Endothelial cell of umbilical vein (primary cell): Measurements from ENCODE around the gene PANK3.

Experiments
- CTCF ChIP-seq, 2 donors: IDR thresholded peaks; 1 replicate in 1 of 2; 2 replicates in 1 of 2; pipeline ENCODE4 v1.5.1; 2011; ENCODE audit warnings: low read length in 2 of 2, mild to moderate bottlenecking in 2 of 2, moderate library complexity in 2 of 2, control low read depth in 1 of 2, inconsistent platforms in 1 of 2, low read depth in 1 of 2; ENCODE audit not compliant: insufficient read depth in 1 of 2; ENCODE audit errors: extremely low read depth in 1 of 2
- GATA2 ChIP-seq: IDR thresholded peaks from 2 replicates; pipeline ENCODE4 v1.7.0; 2011; ENCODE audit warnings: low read depth, mild to moderate bottlenecking, moderate library complexity, mixed read lengths, low read length; ENCODE audit not compliant: insufficient read length, insufficient read depth
- JUN ChIP-seq: IDR thresholded peaks from 2 replicates; pipeline ENCODE4 v1.6.1; 2011; ENCODE audit warnings: borderline replicate concordance, low read depth; ENCODE audit not compliant: insufficient read length, insufficient read depth
- MYC ChIP-seq: IDR thresholded peaks from one replicate; pipeline ENCODE4 v1.6.1; 2011; ENCODE audit warnings: mild to moderate bottlenecking, low read depth, low read length
- POLR2A ChIP-seq: IDR thresholded peaks from 2 replicates; pipeline ENCODE4 v1.6.1; 2012; ENCODE audit warnings: low read depth, mild to moderate bottlenecking, control low read depth, low read length

DNA sequence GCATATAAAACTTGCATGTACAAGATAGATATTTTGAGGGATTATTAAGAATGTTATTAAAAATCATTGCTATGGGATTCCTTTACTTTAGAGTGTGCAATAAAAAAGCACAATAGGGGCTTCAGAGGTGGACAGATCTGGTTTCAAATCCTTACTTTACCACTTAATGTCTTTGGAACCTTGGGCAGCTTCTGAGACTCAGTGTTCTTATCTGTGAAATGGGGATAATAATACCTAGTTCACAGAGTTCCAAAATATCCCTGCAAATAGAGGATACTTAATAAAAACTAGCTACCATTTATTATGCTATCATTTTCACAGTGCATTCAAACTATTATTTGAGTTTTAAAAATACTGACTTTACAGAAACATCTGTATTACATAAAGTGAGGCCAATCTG is 23.3 kb upstream of the PANK3 start:
- TF ChIP-seq CTCF (IDR thresholded peaks at IDR 0.05; ENCODE audit: extremely low read depth in 1 of 2, insufficient read depth in 1 of 2, low read depth in 1 of 2, low read length in 2 of 2) (no peak), MYC (no peak), JUN (no peak), GATA2 (no peak), POLR2A (no peak)
